ENCODE data around the gene MGST1.

GRCh38 chr12:16325426-16325825 lies 22.0 kb upstream of the MGST1 start:
- TF ChIP-seq CTCF (IDR thresholded peaks at IDR 0.05), result no peak
- no peak for TF ChIP-seq EZH2 (IDR thresholded peaks at IDR 0.05)
